B cell (primary cell): ENCODE measurements around the gene IRS2. TPM values are rescaled to one million over a fixed set of nuclear protein-coding genes. Genes with fewer than 3 reads are reported as not detected.

Experiments used
- ATAC-seq: fragments of 200-7000 bp; cut with Tn5 transposase; one replicate; pipeline ENCODE4 v1.10.0; 2021; ENCODE audit warnings: low read depth, mild to moderate bottlenecking, moderate number of reproducible peaks, moderate library complexity
- CTCF ChIA-PET: fragments of 350-600 bp; sonication (Branson Sonifier 250); formaldehyde crosslinking; loops from one replicate; lab custom pipeline; 2021; ENCODE audit warnings: antibody characterized with exemption, inconsistent platforms; lab: Charles Lee
- POLR2A ChIA-PET: fragments of 350-600 bp; sonication (Branson Sonifier 250); formaldehyde crosslinking; loops from one replicate; lab custom pipeline; 2021; ENCODE audit warnings: antibody characterized with exemption; lab: Charles Lee
- DNase-seq: peaks from one replicate; pipeline ENCODE4 v3.0.0; 2013
- H2AFZ ChIP-seq: 2 replicates; pipeline ENCODE4 v1.6.1; 2012; ENCODE audit warnings: mild to moderate bottlenecking, low read depth, low read length; ENCODE audit not compliant: insufficient read depth, poor library complexity, severe bottlenecking
- H3K27ac ChIP-seq, 2 donors: 1 replicate in 1 of 2; 2 replicates in 1 of 2; pipeline ENCODE4 v1.5.1; 2012 to 2013; ENCODE audit warnings: low read length in 2 of 2, mild to moderate bottlenecking in 2 of 2, moderate library complexity in 1 of 2
- H3K27me3 ChIP-seq, 4 experiments: fragments of 200-600 bp in 1 of 4; sonication (generic) in 1 of 4; replicated peaks in 1 of 4; 1 replicate in 2 of 4; 2 replicates in 2 of 4; pipeline versions ENCODE4 v1.6.1 to v1.7.0; 2013 to 2016; ENCODE audit warnings: low read length in 3 of 4, mild to moderate bottlenecking in 2 of 4, mixed read lengths in 1 of 4, moderate library complexity in 1 of 4; ENCODE audit not compliant: insufficient read depth in 4 of 4, control insufficient read depth in 3 of 4; ENCODE audit errors: control extremely low read depth in 1 of 4
- H3K36me3 ChIP-seq, 2 experiments: replicated peaks in 1 of 2; 1 replicate in 1 of 2; 2 replicates in 1 of 2; pipeline versions ENCODE4 v1.6.1 to v1.7.1; 2013; ENCODE audit warnings: low read length in 1 of 2; ENCODE audit not compliant: insufficient read depth in 2 of 2, control insufficient read depth in 1 of 2; ENCODE audit errors: control extremely low read depth in 1 of 2, extremely low read depth in 1 of 2
- H3K4me1 ChIP-seq, 2 donors: fragments of 200-600 bp in 1 of 2; sonication (generic) in 1 of 2; 1 replicate in 1 of 2; 2 replicates in 1 of 2; pipeline versions ENCODE4 v1.5.1 to v1.6.1; 2013 to 2017; ENCODE audit warnings: low read length in 2 of 2; ENCODE audit not compliant: control insufficient read depth in 2 of 2, insufficient read depth in 2 of 2
- H3K4me2 ChIP-seq: replicated peaks from 2 replicates; pipeline ENCODE3; 2012; ENCODE audit warnings: mild to moderate bottlenecking, low read depth, low read length; ENCODE audit not compliant: poor library complexity, severe bottlenecking
- H3K4me3 ChIP-seq, 5 experiments: fragments of 200-600 bp in 1 of 5; sonication (generic) in 1 of 5; 1 replicate in 3 of 5; 2 replicates in 2 of 5; pipeline versions ENCODE4 v1.5.1 to v1.7.0; 2011 to 2016; ENCODE audit warnings: low read length in 4 of 5, mild to moderate bottlenecking in 4 of 5, low read depth in 2 of 5, control low read depth in 1 of 5, moderate library complexity in 1 of 5; ENCODE audit not compliant: insufficient read depth in 1 of 5; ENCODE audit errors: control extremely low read depth in 1 of 5, extremely low read depth in 1 of 5
- H3K79me2 ChIP-seq: fragments of 200-600 bp; sonication (generic); one replicate; pipeline ENCODE4 v1.6.0; 2016; ENCODE audit warnings: low read length; ENCODE audit not compliant: control insufficient read depth, insufficient read depth
- H3K9ac ChIP-seq: fragments of 200-600 bp; sonication (generic); 2 replicates; pipeline ENCODE4 v1.6.1; 2017; ENCODE audit warnings: mild to moderate bottlenecking, low read length, moderate library complexity
- H3K9me3 ChIP-seq, 3 donors: one replicate each; pipeline versions ENCODE4 v1.6.1 to v1.7.1; 2013; ENCODE audit warnings: low read length in 2 of 3; ENCODE audit not compliant: control insufficient read depth in 2 of 3, insufficient read depth in 1 of 3; ENCODE audit errors: control extremely low read depth in 1 of 3
- H4K20me1 ChIP-seq: 2 replicates; pipeline ENCODE4 v1.6.0; 2012; ENCODE audit warnings: mild to moderate bottlenecking, low read length; ENCODE audit not compliant: insufficient read depth, control insufficient read depth, poor library complexity, severe bottlenecking
- H3K27ac Mint-ChIP-seq: one replicate; pipeline ENCODE4 v1.8.0; 2021; ENCODE audit warnings: mixed read lengths
- H3K27me3 Mint-ChIP-seq: one replicate; pipeline ENCODE4 v1.8.0; 2021; ENCODE audit warnings: mixed read lengths
- H3K4me1 Mint-ChIP-seq: one replicate; pipeline ENCODE4 v1.8.0; 2021; ENCODE audit warnings: mixed read lengths
- H3K4me3 Mint-ChIP-seq: one replicate; pipeline ENCODE4 v1.8.0; 2021; ENCODE audit warnings: mixed read lengths
- H3K9me3 Mint-ChIP-seq: one replicate; pipeline ENCODE4 v1.8.0; 2022; ENCODE audit warnings: mixed read lengths; ENCODE audit not compliant: insufficient read depth
- EZH2 ChIP-seq: IDR thresholded peaks from 2 replicates; pipeline ENCODE4 v1.6.1; 2012; ENCODE audit warnings: borderline replicate concordance, low read depth, mild to moderate bottlenecking, moderate library complexity, low read length; ENCODE audit not compliant: insufficient read depth, poor library complexity, severe bottlenecking
- WGBS: methylation state at CpG from one replicate; pipeline ENCODE4 v1.1.5; 2013; ENCODE audit warnings: missing lambda C conversion rate; ENCODE audit not compliant: insufficient coverage; 5-methylcytosine and 5-hydroxymethylcytosine counted together
- intact Hi-C: fragments of 100-400 bp; cut with micrococcal nuclease; formaldehyde crosslinking; loops from one replicate; pipeline ENCODE4 v1.10.0; 2022
- polyA plus RNA-seq: library from polyadenylated mRNA; depleted of rRNA; stranded (reverse); fragments of >200 nt; gene quantifications from 2 replicates; pipeline ENCODE4 v1.2.3, GENCODE V29; 2012
- total RNA-seq, 2 donors: library from RNA; stranded (reverse); fragments of 120-200 nt in 1 of 2; gene quantifications; 1 replicate in 1 of 2; 2 replicates in 1 of 2; pipeline versions ENCODE4 v1.2.3 to v1.2.4, GENCODE V29; 2013 to 2022
- TF ChIP-seq, protein P1 (sequence below): fragments of 200-600 bp; IDR thresholded peaks from one replicate; pipeline ENCODE4 v1.8.0; 2022; ENCODE audit warnings: antibody characterized with exemption, mild to moderate bottlenecking

IRS2 gene
- total and polyA plus RNA-seq, 2 donors (not counting 1 experiment from before 2014, with no cell fraction given), result 5.8 to 26.9 TPM

DNA sequence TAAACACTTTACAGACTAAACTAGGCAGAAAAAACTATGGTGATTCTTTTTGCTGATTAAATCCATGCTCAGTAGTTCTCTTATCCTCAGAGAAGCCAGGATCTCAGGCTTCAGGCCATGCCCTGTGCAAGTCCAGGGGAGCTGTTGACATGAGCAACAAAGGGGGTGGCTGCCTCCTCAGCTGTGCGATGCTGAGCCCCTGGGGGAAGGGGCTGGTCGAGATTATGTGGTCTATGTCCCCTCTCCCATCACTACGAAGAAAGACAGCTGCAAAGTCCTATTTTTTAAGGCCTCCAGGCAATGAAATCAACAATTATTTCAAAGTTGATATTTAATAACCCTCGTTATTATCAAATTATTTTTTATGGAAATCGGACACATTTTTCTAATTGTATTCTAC lies 37.0 kb downstream of the IRS2 start:
- Mint-ChIP-seq H3K27me3 (no peaks in the 10 kb centered on the region), H3K27ac (no peak overlapping the region), H3K4me3 (no peak overlapping the region), H3K4me1 (no peaks in the 10 kb centered on the region), H3K9me3 (no peaks in the 10 kb centered on the region)
- Histone ChIP-seq H4K20me1 (no peaks in the 10 kb centered on the region), H3K4me1 (no peaks in the 10 kb centered on the region), H2AFZ (no peak overlapping the region), H3K36me3 (no peaks in the 10 kb centered on the region), H3K4me2 (no peak overlapping the region), H3K27me3 (no peaks in the 10 kb centered on the region), H3K9ac (no peak overlapping the region), H3K9me3 (peaks cover 0 to 12% (median 0%) of the 10 kb centered on the region in 3 donors), H3K4me3 (no peak overlapping the region), H3K79me2 (no peaks in the 10 kb centered on the region), H3K27ac (no peak overlapping the region)
- no peak for TF ChIP-seq EZH2
- TF ChIP-seq, protein P1, sequence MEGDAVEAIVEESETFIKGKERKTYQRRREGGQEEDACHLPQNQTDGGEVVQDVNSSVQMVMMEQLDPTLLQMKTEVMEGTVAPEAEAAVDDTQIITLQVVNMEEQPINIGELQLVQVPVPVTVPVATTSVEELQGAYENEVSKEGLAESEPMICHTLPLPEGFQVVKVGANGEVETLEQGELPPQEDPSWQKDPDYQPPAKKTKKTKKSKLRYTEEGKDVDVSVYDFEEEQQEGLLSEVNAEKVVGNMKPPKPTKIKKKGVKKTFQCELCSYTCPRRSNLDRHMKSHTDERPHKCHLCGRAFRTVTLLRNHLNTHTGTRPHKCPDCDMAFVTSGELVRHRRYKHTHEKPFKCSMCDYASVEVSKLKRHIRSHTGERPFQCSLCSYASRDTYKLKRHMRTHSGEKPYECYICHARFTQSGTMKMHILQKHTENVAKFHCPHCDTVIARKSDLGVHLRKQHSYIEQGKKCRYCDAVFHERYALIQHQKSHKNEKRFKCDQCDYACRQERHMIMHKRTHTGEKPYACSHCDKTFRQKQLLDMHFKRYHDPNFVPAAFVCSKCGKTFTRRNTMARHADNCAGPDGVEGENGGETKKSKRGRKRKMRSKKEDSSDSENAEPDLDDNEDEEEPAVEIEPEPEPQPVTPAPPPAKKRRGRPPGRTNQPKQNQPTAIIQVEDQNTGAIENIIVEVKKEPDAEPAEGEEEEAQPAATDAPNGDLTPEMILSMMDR, result no peak
- intact Hi-C loops, result no loop called here
- CTCF ChIA-PET, result no interaction called here
- no CpG with 5 or more reads among the region's 5 CpGs for WGBS
- ATAC-seq, result no peak
- DNase-seq, result no peak
- POLR2A ChIA-PET, result no interaction called here

DNA sequence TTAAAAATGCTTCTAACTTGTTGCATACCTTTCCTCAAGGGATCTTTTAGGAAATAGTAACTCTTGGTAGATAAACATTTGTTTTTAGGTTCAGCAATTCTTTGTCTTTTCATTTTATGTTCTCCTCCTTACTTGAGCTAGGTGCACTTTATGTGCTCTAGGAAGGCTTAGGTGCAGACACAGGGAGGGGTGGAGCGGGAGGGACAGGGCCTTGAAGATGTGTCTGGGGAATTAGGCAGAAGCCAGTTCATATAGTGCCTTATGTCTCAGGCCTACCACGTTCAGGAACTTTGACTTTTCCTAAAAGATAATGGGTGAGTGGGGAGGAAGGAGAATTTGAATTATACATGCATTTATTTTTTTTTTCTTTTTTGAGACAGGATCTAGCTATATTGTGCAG lies 37.7 kb downstream of the IRS2 start:
- Mint-ChIP-seq H3K4me3 (no peak overlapping the region), H3K27me3 (no peaks in the 10 kb centered on the region), H3K9me3 (no peaks in the 10 kb centered on the region), H3K27ac (no peak overlapping the region), H3K4me1 (no peaks in the 10 kb centered on the region)
- DNase-seq (no peak), ATAC-seq (no peak)
- Histone ChIP-seq H2AFZ (no peak overlapping the region), H3K9ac (no peak overlapping the region), H3K9me3 (peaks cover 0 to 15% (median 0%) of the 10 kb centered on the region in 3 donors), H3K4me1 (no peaks in the 10 kb centered on the region), H4K20me1 (no peaks in the 10 kb centered on the region), H3K27ac (no peak overlapping the region), H3K4me3 (no peak overlapping the region), H3K4me2 (no peak overlapping the region), H3K36me3 (no peaks in the 10 kb centered on the region), H3K79me2 (no peaks in the 10 kb centered on the region), H3K27me3 (peaks cover 0 to 2% (median 0%) of the 10 kb centered on the region in 4 experiments)
- intact Hi-C loops, result no loop called here
- TF ChIP-seq EZH2, result no peak
- TF ChIP-seq, protein P1, result no peak
- POLR2A ChIA-PET, result no interaction called here
- no CpG with 5 or more reads among the region's 2 CpGs for WGBS
- CTCF ChIA-PET, result no interaction called here
